K562 (cell line): ENCODE results near the gene BIVM. TPM values are rescaled to one million over a fixed set of nuclear protein-coding genes. Genes with fewer than 3 reads are reported as not detected.

ENCODE experiments used
- ASH1L ChIP-seq: fragments of 450-650 bp; IDR thresholded peaks from 2 replicates; pipeline ENCODE4 v1.6.1; 2018; ENCODE audit warnings: borderline replicate concordance, mild to moderate bottlenecking, low read depth; ENCODE audit not compliant: partially characterized antibody
- DEAF1 ChIP-seq: fragments of 450-650 bp; formaldehyde crosslinking; IDR thresholded peaks from 2 replicates; pipeline ENCODE4 v1.4.0; 2020; ENCODE audit warnings: mild to moderate bottlenecking, moderate library complexity
- E2F5 ChIP-seq: sonication (generic); formaldehyde crosslinking; IDR thresholded peaks from 2 replicates; pipeline ENCODE4 v1.8.0; 2022; ENCODE audit warnings: mild to moderate bottlenecking, missing genetic modification reagents
- EGR1 ChIP-seq: fragments of 450-650 bp; conservative IDR thresholded peaks from 2 replicates; pipeline ENCODE4 v1.6.1; 2017; ENCODE audit warnings: mild to moderate bottlenecking
- PRDM10 ChIP-seq: fragments of 450-650 bp; IDR thresholded peaks from 2 replicates; pipeline ENCODE4 v1.6.1; 2018; ENCODE audit not compliant: partially characterized antibody
- polyA plus RNA-seq, 8 experiments: library from polyadenylated mRNA; depleted of rRNA in 4 of 8; stranded (reverse) in 5 of 8; unstranded in 3 of 8; fragments of >200 nt; fragmentation: Nextera tagmentation in 2 of 8; fragmentation: Illumina TruSeq in 1 of 8; extraction: Ambion mirVana in 2 of 8; extraction: Trizol in 1 of 8; gene quantifications; 2 replicates each; pipeline versions ENCODE4 v1.2.1 to v1.2.3, GENCODE V29; 2011 to 2014; ENCODE audit warnings: inconsistent platforms in 1 of 8, missing spikeins in 1 of 8
- total RNA-seq, 7 experiments: library from RNA; depleted of rRNA in 6 of 7; stranded (reverse); fragments of >200 nt in 6 of 7; fragmentation: Illumina TruSeq in 2 of 7; extraction: Trizol in 2 of 7; gene quantifications; 2 replicates each; pipeline versions ENCODE4 v1.2.1 to v1.2.3, GENCODE V29; 2011 to 2021; ENCODE audit warnings: low replicate concordance in 1 of 7

Gene BIVM
- total and polyA plus RNA-seq, 9 of the 15 experiments (the other 6 are each of a cell fraction or from before 2014, with no cell fraction given) = 3.6 to 23.1 (median 16.8) TPM

- TF ChIP-seq PRDM10 = peak; percentile 12
- TF ChIP-seq DEAF1 (CRISPR knock-in tag) = peak; percentile 53; the same call in 1 of the 2 replicates
- TF ChIP-seq E2F5 (CRISPR knock-in tag) = no peak
- no peak for TF ChIP-seq ASH1L
- peak; percentile 70 for TF ChIP-seq EGR1
- TF ChIP-seq, all 486 proteins: peak for 9
Measured at GRCh38 chr13:102847272-102848234, 48.6 kb downstream of the BIVM start (continued).
